ENCODE data around the gene MEIKIN.

MEIKIN gene, protein sequence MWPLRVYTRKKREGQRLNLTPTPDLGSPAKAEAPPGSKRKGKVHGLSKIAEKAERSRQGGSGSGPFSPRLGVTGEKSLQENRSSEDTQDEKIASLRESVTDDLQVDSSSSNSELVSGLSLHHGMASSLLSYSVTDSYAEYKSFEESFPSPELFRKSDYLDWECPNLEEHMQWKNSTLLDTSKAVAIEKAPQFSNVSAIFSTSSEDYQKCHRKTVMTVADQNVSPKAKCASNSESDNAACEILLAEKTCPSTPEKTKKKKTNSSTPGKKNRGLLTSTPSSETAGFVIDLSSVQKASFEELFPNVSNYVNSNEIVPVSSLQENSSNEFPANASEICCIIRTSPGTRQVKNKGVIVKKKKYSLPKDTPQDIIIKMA

GRCh38 chr5:131945551-131946168 lies at the start of gene MEIKIN:
Gene MEIKIN (minus strand): TSS chr5:131945663. CDS start chr5:131945505, 158 bp downstream.
- DNase-seq (ENCODE audit: low read depth), result no peak

DNA sequence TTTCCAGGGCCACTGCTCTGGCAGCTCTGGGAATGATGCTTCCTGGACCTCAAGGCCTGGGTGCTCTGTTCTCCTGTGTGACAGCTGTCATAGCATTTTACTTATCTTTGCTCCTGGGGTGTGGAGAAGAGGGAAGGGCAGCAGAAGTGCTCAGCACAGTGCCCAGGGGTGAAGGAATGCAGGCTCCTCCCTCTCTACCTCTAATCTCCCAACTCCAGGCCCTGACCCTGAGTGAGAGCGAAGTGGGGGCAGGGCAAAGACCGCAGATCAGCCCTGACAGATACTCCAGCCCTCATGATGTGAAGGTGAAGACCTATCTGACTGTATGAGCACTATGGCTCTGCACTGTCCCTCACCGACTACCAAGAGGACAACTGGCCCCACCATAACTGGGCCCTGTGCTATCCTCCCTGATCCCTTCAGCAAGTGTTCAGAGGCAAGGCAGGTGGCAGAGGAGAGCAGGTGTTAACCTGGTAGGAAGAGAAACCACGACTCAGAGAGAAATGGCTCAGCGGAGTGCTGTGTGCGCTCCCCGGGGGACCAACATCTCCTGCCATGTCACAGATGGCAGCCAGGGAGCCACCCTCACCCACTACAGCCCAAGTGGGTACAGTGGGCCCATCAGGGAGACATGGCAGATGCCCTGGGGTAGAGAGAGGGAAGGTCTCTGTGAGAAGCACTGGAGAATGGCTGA lies 49.2 kb upstream of the MEIKIN start:
- DNase-seq (ENCODE audit: low read depth), result no peak

DNA sequence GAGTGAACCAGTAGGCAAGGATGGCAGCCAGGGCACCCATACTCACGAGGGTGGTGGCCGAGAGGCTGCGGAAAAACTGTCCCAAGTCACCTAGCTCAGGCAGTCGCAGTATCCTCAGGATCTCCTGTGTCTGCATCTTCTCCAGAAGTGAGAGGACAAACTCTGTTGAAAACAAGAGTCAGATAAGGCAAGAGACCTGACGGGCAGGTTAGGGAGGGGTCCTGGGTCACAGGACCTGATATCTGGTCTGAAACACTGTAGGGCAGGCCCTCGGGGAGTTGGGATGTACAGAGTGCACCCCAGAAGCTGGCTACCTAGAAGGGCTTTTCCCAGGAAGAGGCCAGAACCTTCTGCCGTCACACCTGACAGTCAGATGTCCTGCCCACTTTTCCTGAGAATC lies 48.6 kb upstream of the MEIKIN start:
- DNase-seq (ENCODE audit: low read depth), result no peak

GRCh38 chr5:131993676-131994075 lies 48.2 kb upstream of the MEIKIN start:
- DNase-seq (ENCODE audit: low read depth), result no peak

GRCh38 chr5:131992370-131992769 lies 46.9 kb upstream of the MEIKIN start:
- DNase-seq (ENCODE audit: low read depth), result no peak

DNA sequence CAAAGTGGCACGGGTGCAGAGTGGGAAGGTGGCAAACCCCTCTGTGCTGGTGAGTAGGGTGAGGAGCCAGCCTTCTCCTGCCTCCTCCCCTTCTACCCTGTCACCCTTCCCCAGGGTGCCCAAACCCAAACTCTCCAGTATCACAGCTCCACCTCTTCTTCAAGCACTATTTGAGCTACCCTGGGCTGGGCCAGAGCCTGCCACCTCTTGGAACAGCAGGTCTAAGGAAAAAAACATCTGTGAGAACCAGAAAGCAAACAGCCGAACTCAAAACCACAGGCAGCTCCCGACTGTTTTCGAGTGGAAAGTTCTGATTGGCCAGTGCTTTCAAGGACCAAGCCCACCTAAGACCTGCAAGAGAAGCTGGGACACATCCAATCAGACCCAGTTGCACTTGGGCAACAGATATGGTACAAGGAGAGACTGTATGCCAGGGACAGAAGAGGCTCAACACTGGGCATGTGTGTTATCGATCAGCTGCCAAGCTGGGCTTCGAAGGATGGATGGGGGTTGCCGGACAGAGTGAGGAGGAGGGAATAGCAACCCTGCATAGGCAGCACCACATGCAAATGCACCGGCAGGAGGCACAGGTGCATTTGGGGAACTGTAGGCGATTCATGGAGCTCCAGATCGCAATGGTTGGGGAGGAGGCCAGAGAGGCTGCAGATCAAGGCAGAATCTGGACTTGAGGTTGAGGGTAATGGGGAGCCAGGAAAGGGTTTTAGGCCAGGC lies 46.3 kb upstream of the MEIKIN start:
- no peak for DNase-seq (ENCODE audit: low read depth)

DNA sequence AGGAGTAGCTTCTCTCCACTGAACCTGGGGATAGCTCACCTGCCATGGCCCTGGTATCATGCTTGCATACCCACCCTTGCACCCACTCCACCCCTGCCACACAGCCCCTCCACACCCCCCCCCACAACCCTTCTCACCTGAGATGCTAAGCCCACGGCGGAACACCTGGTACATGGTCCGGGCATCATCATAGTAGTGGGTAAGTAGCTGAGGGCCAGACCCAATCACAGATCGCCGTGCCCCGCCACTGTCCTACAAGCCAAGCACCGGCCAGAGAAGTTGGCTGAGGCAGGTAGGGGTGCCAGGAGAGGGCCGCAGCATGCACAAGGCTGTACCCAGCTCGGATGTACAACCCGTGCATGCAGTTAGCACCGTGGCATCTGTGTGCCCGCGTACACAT lies 45.3 kb upstream of the MEIKIN start:
- DNase-seq (ENCODE audit: low read depth), result no peak

DNA sequence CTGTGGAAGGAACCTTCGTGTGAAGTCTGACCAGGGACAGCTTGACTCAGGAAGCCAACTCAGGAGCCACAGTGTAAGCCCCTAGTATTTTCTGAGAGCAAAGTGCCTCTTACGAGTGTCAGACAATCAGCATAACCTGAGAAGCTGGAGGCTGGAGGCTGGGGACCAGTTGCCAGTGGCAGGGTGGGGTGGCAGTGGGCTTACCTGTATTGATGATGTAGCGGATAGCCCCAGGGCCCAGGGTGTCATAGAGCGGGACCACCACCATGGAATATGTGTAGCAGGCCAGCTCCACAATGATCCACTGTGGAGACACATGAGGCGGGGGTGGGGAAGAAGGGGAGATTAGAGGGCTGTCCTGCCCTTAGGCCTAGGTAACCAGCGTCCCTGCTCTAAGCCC lies 43.1 kb upstream of the MEIKIN start:
- no peak for DNase-seq (ENCODE audit: low read depth)

- no peak for DNase-seq (ENCODE audit: low read depth)
Observed at GRCh38 chr5:131987251-131987650, 41.8 kb upstream of the MEIKIN start.

DNA sequence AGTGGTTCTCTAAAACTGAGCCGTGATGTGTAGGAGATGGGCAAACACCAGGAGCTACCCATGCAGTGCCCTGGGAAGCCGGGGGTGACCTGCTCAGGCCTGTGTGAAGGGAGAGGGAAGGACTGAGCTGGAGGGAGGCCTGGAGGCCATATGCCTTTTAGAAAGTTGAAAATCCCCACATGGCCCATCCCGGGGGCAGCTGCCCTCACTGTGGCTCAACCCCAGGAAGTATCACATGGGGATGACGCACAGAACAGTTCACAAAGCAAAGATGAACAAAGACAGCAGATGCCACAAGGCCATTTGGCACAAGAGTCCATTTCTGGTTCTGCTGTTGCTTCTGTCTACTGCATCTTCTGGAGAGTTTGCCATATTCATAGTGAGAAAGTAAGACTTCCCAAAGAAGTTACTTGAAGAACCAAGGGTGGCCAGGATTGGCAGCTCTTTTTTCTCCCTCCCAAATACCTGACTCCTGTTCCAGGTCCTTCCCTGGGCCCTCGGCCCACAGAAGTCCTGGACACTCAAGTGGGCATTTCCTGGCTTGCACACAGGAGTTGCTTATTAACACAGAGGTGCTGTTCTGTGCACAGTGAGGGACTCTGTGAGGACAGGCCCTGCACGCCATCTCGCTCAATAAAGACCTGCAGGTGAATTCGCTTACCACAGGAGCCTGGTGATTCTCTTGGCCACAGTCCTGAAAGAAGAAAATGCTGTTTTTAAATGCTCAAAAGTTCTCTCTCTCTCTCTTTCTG lies 40.9 kb upstream of the MEIKIN start:
- DNase-seq (ENCODE audit: low read depth), result no peak

- no peak for DNase-seq (ENCODE audit: low read depth)
Observed at GRCh38 chr5:131984956-131985665, 39.6 kb upstream of the MEIKIN start.

GRCh38 chr5:131983244-131983771 lies 37.8 kb upstream of the MEIKIN start:
- DNase-seq (ENCODE audit: low read depth), result no peak

GRCh38 chr5:131981516-131981915 lies 36.1 kb upstream of the MEIKIN start:
- DNase-seq (ENCODE audit: low read depth), result no peak

GRCh38 chr5:131980696-131981095 lies 35.2 kb upstream of the MEIKIN start:
- no peak for DNase-seq (ENCODE audit: low read depth)

GRCh38 chr5:131979816-131980215 lies 34.4 kb upstream of the MEIKIN start:
- DNase-seq (ENCODE audit: low read depth), result no peak

DNA sequence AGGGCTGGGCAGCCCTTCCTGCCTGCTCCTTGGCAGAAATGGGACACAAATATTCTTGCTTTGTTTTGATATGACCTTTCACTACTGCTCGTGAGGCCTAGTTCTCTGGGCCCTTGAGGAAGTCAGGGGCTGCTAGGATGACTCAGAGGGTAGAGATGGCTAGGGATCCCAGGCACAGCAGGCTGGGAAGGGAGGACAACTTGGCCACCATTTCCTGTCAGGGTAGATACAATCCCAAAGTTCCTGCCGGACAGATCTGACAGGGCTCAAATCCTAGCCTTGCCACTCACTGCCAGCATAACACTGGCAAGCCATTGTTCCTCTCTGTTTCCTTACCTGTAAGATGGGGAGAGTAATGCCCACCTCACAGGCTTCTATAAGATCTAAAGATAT lies 31.7 kb upstream of the MEIKIN start:
- no peak for DNase-seq (ENCODE audit: low read depth)

GRCh38 chr5:131976414-131977211 lies 31.1 kb upstream of the MEIKIN start:
- no peak for DNase-seq (ENCODE audit: low read depth)

DNA sequence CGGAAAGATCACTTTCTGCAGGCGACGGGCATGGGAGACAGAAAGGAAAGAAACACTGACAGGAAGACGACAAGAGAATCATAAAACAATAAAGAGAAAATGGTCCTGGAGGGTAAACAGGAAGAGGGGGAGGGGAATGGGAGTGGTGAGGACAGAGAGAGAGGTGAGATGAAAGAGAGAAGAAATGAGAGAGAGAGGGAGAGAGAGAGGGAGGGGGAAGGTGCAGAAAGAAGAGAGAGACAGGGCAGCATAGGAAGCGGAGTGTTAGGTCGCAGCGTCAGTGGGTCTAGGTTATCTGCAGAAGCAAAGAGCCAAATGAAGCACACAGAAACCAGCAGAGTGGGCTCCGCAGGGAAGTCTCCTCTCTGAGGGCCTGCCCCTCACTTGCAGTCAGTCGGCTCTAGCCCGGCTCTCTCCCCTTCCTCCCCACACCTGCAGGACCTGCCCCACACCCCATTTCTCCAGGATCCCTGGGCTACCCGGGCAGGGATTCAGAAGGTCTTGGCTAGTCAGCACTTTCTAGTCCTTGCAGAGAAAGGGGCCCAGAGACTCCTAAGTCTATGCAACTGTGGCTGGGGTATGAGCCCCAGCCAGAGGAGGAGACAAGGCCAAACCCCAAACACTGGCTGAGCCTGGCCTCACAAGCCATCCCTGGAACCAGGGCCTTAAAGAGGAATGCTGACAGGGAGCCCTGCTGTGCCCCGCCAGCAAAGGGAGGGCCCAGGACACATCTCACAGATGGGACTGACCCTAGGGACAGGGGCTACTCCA lies 29.7 kb upstream of the MEIKIN start:
- DNase-seq (ENCODE audit: low read depth), result no peak

- no peak for DNase-seq (ENCODE audit: low read depth)
Observed at GRCh38 chr5:131974622-131974955, 29.1 kb upstream of the MEIKIN start.
